ENCODE data around the gene NOTCH3.

GRCh38 chr19:15248648-15249527 lies 48.1 kb upstream of the NOTCH3 start:
- TF ChIP-seq, protein P1, sequence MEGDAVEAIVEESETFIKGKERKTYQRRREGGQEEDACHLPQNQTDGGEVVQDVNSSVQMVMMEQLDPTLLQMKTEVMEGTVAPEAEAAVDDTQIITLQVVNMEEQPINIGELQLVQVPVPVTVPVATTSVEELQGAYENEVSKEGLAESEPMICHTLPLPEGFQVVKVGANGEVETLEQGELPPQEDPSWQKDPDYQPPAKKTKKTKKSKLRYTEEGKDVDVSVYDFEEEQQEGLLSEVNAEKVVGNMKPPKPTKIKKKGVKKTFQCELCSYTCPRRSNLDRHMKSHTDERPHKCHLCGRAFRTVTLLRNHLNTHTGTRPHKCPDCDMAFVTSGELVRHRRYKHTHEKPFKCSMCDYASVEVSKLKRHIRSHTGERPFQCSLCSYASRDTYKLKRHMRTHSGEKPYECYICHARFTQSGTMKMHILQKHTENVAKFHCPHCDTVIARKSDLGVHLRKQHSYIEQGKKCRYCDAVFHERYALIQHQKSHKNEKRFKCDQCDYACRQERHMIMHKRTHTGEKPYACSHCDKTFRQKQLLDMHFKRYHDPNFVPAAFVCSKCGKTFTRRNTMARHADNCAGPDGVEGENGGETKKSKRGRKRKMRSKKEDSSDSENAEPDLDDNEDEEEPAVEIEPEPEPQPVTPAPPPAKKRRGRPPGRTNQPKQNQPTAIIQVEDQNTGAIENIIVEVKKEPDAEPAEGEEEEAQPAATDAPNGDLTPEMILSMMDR (IDR thresholded peaks at IDR 0.05 in 4 of 5, conservative IDR thresholded peaks at IDR 0.05 in 1 of 5) = no peak
- no peak for TF ChIP-seq POLR2A (IDR thresholded peaks at IDR 0.05)

Data from gastrocnemius medialis (tissue), 4 donors.